Activated T-cell treated with anti-CD3 and anti-CD28 coated beads for 4 hours (primary cell): Measurements from ENCODE around the gene BIRC5.
"Not testable (repeated sequence)": the region's sequence is repeated elsewhere in the genome, so short reads cannot be mapped to it uniquely, and the experiment has no call there.

ENCODE experiments used
- DNase-seq: peaks from one replicate; pipeline ENCODE4 v3.0.0-alpha.2; 2020

Gene BIRC5

DNA sequence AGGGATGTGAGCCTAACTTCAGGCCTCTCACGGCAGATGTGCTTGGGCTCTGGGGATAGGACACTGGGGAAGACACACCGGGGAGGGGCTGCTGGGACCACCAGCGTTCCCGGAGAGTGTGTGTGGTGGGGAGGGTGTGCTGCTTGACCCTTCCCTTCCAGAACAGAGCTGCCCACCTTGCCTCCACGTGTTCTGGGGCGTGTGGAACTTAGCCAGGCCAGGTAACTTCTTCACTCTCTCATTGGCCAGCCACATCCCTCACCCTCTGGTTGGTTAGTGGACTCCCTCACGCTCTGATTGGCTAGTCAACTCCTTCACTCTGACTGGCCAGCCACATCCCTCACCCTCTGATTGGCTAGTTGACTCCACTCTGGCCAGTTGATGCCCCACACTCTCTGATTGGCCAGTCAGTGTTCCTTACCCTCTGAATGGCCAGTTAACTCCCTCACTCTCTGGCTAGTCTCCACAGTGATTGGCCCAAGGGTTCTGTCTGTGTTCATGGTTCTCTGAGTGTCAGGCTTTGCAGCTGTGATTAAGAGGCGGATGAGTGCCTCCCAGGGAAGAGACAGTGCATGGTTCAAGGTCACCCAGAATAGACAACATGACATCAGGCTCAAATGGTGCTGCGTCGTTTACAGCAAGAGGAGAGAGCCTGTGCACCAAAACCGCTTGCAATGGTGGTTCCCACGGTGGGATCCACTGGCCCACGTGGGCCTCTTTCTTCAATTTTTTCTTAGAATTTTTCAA is 27.4 kb downstream of the BIRC5 start:
- DNase-seq, result no peak

DNA sequence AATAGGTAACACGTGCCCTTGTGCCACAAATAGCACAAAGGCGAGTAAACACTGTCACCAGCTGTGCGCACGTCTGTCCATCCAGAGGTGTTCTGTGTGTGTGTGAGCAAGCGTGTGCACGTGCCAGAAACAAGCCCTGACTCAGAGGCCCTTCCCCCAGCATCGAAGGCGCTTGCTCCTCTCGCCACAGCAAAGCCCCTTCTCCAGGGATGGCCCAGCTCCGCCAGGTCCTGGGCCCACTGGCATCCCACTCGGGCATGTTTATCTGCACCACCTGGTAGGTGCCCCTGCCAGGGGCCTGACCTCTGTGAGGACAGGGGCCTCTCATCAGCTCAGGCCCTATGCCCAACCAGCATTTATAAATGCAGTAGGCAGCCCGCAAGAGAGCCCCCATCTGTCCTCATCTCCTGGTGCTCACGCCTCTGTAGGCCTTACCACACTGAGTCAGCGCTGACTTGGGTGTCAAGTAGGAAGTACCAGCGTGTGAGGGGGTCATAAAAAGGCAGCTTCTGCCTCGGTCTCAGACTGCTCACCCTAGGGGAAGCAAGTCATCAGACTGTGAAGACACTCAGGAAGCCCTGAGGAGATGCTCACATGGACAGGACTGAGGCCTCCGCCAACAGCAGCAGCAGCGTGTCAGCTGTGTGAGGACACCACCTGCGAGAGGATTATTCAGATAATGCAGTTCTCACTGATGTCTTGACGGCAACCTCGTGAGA is 28.1 kb downstream of the BIRC5 start:
- no peak for DNase-seq

DNA sequence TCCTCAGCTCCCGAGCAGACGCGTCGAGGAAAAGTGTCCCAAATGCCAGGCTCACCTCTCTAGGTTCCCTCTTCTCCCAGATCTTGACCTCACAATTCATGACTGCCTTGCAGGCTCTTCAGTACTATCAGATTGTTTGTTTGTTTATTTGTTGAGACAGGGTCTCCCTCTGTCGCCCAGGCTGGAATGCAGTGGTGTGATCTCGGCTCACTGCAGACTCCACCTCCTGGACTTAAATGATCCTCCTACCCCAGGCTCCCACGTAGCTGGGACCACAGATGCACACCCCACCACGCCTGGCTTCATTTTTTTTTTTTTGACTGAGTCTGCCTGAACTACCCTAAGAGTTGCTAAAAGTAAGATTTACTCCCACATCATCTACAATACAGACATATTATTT is 33.3 kb downstream of the BIRC5 start:
- DNase-seq, result no peak

DNA sequence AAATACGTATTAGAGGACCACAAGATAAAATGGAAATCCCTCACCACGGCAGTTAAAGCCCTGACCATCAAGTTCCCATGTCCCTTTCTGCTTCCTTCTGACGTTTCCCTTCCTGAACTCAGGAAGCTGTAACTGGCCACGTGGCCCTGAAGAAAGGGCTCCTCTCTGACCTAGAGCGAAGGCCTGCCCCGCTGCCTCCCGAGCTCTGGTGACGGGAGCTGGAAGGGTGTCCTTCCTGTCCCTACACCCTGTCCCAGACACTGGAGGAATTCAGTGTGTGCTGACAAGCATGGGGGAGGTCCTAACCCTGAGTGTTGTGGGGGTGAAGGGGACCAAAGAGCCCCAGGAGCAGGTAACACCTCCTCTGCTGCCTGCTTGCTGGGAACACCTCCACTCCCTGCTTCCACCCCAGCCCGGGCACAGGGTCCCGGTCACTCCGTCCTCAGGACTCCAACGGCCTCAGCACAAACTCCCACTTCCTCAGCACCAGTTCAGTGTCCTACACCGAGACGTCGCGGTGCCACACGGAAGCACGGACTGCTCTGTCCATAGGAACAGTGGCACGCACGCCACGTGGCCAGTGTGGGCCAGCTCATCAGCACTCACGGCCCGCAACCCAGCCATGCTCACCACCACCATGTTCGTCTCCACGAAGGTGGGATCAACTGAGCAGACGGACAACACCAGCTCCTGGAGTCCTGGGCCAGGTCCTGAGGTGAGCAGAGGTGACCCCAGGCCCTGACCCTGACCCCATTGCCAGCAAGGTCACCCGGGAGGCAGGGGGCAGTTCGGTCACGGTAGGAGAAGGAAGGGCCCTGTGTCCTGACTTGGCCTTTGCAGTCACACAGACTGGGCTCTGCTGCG is 34.2 kb downstream of the BIRC5 start:
- DNase-seq, result no peak

DNA sequence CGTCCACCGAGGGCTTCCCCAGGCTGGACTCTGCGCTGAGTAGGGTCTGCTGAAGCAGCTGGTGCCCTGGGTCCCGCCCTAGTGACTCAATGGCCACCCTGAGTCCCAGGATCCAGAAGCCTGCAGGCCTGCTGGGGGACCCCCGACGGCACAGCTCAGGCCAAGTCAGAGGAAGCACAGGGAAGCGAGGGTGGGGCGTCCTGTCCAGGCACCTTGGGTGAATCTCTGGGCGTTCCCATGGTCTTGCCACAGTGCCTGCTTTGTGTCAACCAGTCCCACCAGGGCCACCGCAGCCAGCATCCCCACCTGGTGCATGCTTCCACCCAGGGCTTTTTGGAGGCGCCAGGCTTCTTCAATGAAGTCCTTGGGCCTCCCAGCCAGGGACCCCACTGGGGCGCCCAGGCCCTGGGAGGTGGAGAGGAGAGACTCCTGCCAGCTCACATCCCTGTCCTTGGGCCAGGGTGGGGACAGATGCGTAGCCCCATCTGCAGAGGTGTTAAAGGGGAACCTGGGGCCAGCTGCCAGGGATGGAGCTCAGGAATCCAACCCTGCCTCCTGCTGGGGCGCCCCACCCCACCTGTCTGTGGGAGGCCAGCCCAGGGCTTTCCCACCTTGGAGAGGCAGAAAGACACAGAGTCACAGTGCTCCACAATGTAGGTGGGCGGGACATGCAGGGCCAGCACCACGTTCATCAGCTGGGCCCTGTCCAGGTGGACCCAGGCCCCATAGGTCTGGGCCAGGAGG is 35.2 kb downstream of the BIRC5 start:
- DNase-seq, result no peak

DNA sequence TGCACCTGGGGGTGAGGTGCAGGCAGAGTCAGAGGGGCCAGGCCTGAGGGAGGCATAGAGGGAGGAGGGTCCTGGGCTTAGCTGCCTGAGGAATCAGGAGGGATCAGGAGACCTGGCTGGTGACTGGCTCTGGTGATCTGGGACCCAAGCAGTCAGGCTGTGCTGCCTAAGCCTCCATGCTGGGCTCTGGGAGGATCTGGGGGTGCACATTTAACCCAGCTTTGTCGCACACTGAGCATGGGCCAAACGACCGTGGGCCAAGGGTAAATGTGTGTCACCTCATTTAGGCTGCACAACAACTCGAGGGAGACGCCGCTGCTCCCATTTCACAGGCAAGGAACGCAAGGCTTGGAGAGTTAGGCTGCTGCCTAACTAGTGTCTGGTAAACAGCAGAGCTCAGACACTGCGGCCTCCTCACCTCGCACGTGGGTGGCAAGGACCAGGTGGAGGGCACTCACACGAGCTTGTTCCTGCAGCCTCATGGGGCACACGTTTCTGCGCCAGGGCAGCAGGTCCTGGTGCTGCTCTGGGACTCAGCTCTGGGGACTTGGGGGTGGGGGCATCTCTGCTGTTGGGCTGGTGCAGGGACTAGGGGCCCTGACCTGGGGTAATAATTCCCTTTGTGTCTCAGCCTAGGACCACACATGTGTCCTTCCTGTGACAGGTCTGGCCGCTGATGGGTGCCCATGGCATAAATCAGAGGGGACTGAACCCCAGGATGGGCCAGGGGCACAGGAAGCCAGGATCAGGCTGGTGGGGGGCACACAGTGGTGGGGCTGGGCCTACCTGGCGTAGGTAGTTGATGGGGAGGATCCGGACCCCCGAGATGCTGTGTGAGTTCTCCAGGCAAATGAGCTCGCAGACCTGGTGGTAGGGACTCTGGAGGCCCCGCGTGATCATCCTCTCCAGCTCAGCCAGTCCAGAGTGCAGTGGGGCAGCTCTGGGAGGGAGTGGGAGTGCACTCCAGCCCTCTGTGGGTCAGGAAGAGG is 36.1 kb downstream of the BIRC5 start:
- no peak for DNase-seq

DNA sequence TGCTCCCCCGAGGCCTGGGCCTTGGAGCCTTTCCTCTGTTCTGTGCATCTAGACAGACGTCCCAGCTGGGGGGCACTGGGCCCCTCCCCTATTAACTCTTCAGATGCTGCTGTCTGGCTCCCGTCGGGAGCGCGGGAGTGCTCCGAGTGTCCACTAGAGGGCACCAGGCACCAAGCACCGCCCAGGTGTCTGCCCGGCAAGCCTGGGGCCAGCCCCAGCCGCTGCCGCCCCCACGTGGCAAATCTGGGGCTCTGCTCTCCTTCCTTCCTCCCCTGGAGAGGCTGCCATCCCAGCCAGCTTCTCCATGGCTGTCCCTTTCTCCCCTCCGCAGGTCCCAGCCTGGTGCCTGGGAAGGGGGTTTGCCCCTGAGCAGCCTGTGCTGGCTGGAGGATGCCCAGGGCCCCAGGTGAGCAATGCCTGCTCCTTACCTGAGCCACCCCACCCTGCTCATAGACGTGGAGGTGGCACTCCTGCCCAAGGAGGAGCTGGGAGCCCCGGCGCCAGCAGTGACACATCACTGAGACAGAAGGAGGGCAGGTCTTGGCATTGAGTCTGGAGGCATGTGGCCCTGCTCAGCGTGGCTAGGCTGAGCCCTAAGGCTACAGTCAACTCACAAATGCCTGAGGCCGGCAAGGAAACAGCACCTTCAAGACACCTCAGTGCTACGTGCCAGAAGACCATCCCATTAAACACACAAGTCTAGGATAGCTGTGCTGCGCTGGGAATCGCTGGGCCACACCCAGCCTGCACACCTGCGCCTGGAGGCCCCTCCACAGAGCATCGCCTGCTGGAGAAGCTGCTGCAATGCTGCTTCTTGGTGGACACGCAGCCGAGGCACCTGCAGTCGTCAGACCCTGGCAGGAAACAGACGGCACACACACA is 37.1 kb downstream of the BIRC5 start:
- peak; percentile 80 for DNase-seq

DNA sequence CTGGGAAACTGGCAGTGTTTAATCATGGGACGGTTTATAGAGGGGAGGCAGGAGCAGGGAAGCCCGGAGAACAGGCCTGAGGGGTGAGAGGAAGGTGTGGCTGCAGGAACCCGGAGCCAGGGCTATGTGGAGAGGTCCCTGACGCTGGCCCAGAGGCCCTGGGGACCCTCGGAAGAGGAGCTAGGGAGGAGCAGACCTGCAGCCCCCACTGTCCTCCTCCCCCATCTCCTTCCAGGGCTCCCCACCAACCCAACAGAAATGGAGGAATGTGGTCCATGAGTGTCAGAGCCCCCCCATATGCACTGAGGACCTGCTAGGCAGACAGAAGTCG is 37.7 kb downstream of the BIRC5 start:
- DNase-seq, result no peak

DNA sequence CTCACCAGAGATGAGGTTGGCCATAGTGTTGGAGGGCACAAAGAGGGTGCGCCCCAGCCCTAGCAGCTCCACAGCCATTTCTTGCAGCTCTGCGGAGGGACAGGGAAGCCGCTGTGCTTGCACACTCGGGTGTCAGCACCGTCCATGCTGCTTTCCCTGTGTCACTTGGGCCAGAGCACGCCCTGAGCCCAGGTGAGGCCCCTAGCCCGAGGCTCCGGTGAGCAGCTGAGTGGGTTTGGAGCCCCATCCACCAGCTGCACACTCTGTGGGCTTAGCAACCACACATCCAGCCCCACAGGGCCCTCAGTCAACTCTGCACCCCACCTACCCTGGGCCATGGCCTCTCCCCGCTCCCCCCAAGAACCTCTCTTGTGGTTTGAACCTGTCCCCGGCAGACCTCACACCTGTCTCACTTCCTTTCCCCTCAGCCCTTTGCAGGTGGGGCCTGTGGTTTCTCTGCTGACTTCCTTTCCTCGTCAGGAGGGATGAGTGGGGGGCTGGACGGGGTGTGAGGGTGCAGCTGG is 38.1 kb downstream of the BIRC5 start:
- peak; percentile 33 for DNase-seq

DNA sequence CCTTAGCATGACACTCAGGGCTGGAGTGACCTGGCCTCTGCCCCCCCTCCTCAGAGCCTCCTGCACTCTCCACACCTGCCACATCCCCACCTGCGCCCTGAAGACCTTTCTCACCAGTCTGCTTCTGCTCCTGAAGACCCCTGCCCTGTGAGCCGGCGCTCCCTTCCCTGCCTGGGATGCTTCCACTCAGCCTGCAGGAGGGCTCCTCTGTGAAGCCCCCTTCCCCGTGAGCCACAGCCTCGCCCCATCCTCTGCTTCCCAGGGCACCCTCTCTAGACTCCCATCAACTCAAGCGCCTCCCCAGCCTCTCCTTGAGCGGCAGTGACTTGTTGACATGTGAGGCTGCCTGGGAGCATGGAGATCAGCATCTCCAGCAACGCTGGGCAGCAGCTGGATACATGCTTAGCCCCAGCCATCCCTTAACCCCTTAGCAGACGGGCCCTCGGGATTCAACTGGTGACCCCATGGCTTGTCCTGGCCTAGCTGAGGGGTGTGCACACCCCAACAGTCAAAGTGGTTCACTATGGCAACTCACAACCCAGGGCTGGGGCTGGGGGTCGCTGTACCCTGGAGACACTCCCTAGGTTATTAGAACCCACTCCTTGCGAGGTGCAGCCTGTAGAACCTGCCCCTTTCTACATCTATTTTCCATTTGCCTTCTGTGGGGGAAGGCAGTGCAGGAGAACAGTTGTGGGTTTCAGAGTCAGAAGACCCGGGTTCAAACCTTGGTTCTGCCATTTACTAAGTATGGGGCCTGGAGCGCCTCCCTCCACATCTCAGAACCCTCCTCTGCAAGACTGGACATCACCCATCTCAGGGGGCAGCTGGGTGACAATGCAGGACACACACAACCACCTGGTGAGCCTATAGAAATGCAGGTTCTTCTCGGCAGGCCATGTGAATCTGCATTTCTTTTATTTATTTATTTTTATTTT is 38.9 kb downstream of the BIRC5 start:
- no peak for DNase-seq

DNA sequence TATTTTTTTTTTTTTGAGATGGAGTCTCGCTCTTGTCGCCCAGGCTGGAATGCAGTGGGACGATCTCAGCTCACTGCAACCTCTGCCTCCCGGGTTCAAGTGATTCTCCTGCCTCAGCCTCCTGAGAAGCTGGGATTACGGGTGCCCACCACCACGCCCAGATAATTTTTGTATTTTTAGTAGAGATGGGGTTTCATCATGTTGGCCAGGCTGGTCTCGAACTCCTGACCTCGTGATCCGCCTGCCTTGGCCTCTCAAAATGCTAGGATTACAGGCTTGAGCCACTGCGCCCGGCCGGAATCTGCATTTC is 39.5 kb downstream of the BIRC5 start:
- DNase-seq, result not testable (repeated sequence)

DNA sequence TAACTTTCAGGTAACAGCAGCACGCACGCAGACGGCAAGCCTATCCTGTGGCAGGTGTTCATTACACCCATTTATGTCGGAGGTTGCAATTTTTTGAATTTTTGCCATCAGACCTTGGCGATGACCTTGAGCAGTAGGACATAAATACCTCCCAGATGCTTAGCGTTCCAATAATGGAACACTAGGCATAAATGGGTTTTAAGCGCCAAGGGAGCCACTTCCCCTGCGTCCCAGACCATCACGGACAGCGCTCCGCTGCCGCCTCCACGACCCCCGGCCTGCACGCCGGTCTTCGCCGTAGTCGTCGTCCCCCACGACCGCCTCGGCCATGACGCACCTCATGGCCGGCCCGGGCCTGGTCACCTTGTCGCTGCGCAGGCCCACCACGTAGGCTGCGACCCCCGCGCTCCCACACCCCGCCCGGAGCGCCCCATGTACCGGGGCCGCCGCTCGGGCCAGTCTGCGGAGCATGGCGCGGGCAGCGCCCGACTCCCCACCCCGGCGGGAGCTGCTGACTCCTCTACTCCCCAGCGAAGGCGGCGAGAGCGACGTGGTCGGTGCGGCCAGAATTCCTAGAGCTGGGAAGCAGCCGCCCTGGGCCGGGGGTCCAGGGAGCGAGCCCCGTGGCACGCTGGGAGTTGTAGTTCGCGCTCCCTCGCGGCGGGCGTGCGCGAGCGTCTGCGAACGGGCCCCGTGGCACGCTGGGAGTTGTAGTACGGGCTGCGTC is 40.1 kb downstream of the BIRC5 start:
- DNase-seq, result peak; percentile 71

DNA sequence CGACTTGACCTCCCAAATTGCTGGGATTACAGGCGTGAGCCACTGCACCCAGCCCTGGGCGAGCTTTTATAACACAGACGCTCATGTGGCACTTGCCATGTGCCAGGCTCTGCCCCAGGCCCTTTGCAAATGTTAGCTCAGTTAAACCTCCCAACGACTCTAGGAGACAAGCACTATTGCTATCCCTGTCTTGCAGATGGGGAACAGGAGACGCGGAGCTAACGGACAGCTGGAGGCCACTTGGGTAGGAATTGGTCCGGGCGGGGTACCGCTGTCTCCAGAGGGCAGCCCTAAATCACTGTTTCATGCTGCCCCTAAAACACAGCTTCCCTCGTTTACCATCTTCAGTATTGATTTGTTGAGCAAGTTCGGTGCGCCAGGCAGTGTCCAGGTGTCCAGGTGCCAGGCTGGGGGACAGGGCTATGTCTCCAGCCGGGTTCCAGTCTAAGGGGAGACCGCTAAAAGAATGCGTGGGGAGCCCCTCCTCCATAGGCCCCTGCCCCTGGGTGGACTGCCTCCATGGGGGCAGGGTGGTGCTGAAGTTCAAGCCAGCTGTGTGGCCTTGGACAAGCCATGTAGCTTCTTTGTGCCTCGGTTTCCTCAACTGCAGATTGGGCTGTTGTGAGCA is 41.1 kb downstream of the BIRC5 start:
- no peak for DNase-seq

DNA sequence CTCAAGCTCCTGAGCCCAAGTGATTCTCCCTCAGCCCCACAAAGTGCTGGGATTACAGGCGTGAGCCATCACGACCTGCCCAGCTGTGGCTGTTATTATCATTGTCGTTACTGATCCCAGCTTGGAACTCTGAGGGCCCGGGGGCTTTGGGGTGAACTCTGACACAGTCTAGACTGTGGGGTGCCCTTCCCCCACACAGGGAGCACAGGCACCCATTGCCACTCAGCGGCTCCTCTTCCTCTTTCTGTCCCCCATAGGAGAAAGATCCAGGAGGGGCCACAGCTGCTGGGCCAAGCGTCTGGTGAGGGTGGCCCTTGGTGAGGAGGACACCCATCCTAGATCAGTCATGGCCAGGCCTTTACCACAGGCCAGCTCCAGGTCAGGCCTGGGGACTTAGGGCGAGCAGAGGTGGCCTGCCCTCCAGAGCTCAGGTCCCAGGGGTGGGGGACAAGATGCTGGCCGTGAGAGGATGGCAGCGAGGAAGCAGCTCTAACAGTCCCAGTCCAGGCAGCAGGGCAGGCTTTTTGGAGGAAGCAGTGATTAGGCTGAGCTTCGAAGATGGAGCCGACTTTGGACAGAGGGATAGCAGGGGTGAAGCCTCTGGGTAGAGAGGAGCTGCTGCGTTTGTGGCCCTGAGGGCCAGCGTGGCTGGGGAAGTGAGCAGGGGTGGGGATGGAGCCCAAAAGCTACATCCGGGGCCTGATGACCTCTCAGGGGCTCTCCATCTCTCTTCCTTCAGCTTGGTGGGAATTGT is 42.1 kb downstream of the BIRC5 start:
- DNase-seq, result no peak

DNA sequence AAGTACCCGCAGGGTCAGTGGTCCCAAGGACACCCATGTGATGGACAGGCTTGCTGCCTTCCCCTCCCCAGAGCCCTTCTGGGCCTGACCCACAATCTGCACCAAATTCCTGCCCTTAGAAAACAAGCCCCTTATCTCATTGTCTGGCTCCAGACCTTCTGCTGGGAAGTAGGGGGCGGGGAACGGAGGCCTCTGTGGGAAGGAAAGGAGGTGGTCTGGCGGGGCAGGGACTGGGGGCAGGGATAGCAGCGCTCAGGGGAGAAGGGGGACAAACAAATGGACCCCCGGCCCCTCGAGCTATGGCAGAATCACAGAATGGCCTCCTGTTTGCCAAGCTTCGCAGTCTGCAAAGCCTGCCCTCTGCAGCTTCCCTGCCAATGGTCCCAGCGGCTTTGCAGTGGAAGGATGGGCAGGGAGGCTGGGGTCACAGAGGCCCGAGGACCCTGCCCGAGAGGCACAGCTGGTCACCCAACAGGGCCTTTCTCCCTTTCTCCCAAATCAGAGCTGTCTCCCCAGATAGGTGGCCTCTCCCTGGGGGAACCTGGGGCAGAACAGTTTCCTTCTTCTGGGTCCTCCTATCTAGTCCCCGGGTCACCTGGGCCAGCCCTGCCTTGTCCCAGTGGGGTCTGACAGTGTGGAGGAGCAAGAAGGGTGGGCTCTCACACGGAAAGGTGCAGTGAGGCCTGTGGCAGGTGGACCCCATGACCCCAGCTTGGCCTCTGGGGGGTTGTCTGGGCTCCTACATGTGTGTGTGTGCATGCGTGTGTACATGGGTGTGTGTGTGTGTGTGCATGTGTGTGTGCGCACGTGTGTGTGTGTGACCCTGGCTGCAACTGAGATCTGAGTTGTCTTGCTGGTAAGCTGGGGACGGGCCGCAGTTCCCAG is 42.9 kb downstream of the BIRC5 start:
- DNase-seq, result no peak

DNA sequence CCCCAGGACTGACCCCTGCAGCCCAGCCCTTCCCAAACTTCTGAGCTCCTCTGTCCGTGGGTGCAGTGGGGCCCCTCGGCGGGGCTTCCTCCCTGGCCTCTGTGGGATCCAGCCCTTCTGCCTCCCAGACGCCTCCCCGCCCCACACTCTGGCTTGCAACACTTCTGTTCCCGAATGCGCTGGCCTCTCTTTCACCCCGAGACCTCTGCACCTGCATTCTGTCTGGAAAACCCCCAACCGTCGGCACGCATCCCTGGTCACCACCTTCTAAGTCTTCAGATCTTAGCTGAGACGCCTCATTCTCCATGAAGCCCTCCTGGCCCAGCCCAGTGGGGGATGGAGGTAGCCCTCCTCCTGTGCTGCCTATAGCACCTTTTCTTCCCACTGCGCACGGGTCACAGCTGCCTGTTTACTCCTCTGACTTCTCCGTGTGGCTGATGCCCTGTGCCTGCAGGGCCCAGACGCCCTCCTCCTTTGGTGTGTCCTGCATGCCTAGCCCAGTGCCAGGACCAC is 43.8 kb downstream of the BIRC5 start:
- no peak for DNase-seq
